Neural progenitor cell (in vitro differentiated cells): ENCODE data around the gene DUSP19. TPM values are rescaled to one million over a fixed set of nuclear protein-coding genes. Genes with fewer than 3 reads are reported as not detected.

ENCODE experiments used
- DNase-seq: peaks from one replicate; pipeline ENCODE4 v3.0.0-alpha.2; 2016; ENCODE audit warnings: low spot score
- H2AFZ ChIP-seq: fragments of 200-600 bp; sonication (generic); replicated peaks from 2 replicates; pipeline ENCODE4 v1.6.1; 2016; ENCODE audit warnings: antibody characterized with exemption
- H3F3A ChIP-seq: fragments of 200-600 bp; sonication (generic); 2 replicates; pipeline ENCODE4 v1.6.1; 2016; ENCODE audit warnings: antibody characterized with exemption, low read depth
- H3K27ac ChIP-seq: fragments of 200-600 bp; sonication (generic); 2 replicates; pipeline ENCODE4 v1.5.1; 2016; ENCODE audit warnings: mild to moderate bottlenecking
- H3K27me3 ChIP-seq: fragments of 200-600 bp; sonication (generic); 2 replicates; pipeline ENCODE4 v1.6.1; 2016; ENCODE audit warnings: mild to moderate bottlenecking, moderate library complexity
- H3K36me3 ChIP-seq: fragments of 200-600 bp; sonication (generic); 2 replicates; pipeline ENCODE4 v1.5.1; 2016
- H3K4me1 ChIP-seq: fragments of 200-600 bp; sonication (generic); 2 replicates; pipeline ENCODE4 v1.6.1; 2016; ENCODE audit warnings: mixed run types
- H3K4me2 ChIP-seq: fragments of 200-600 bp; sonication (generic); 2 replicates; pipeline ENCODE4 v1.6.1; 2016
- H3K4me3 ChIP-seq: fragments of 200-600 bp; sonication (generic); 2 replicates; pipeline ENCODE4 v1.5.1; 2016
- H3K79me2 ChIP-seq: fragments of 200-600 bp; sonication (generic); 2 replicates; pipeline ENCODE4 v1.6.1; 2016; ENCODE audit warnings: low read depth
- H3K9ac ChIP-seq: fragments of 200-600 bp; sonication (generic); 2 replicates; pipeline ENCODE4 v1.6.1; 2016
- H3K9me3 ChIP-seq: fragments of 200-600 bp; sonication (generic); 2 replicates; pipeline ENCODE4 v1.5.1; 2016; ENCODE audit warnings: low read depth
- H4K20me1 ChIP-seq: fragments of 200-600 bp; sonication (generic); 2 replicates; pipeline ENCODE4 v1.6.1; 2016; ENCODE audit warnings: low read depth
- H3K27ac Mint-ChIP-seq: 3 replicates; pipeline ENCODE4 v1.8.0; 2021; ENCODE audit warnings: mixed read lengths
- H3K27me3 Mint-ChIP-seq: 2 replicates; pipeline ENCODE4 v1.8.0; 2022; ENCODE audit warnings: low read depth, mild to moderate bottlenecking, inconsistent platforms, moderate library complexity, mixed read lengths; ENCODE audit not compliant: insufficient read depth
- H3K36me3 Mint-ChIP-seq: 3 replicates; pipeline ENCODE4 v1.8.0; 2021; ENCODE audit warnings: mixed read lengths
- H3K4me1 Mint-ChIP-seq: 3 replicates; pipeline ENCODE4 v1.8.0; 2021; ENCODE audit warnings: mixed read lengths
- H3K4me3 Mint-ChIP-seq: 3 replicates; pipeline ENCODE4 v1.8.0; 2021; ENCODE audit warnings: mild to moderate bottlenecking, moderate library complexity, mixed read lengths
- H3K9me3 Mint-ChIP-seq: 3 replicates; pipeline ENCODE4 v1.8.0; 2020; ENCODE audit warnings: mixed read lengths
- CTCF ChIP-seq: fragments of 200-600 bp; sonication (generic); IDR thresholded peaks from 2 replicates; pipeline ENCODE4 v1.5.1; 2017; ENCODE audit warnings: antibody characterized with exemption, mild to moderate bottlenecking
- EZH2 ChIP-seq: fragments of 200-600 bp; sonication (generic); IDR thresholded peaks from 2 replicates; pipeline ENCODE4 v1.6.1; 2017; ENCODE audit warnings: antibody characterized with exemption, mild to moderate bottlenecking, moderate library complexity
- EZH2phosphoT487 ChIP-seq: fragments of 200-600 bp; sonication (generic); IDR thresholded peaks from 2 replicates; pipeline ENCODE4 v1.6.1; 2017; ENCODE audit warnings: antibody characterized with exemption
- total RNA-seq: library from RNA; depleted of rRNA; stranded (reverse); fragments of >200 nt; gene quantifications from 2 replicates; pipeline ENCODE4 v1.2.3, GENCODE V29; 2015; ENCODE audit warnings: low replicate concordance

DUSP19 gene
- total RNA-seq, 1 donor from 2014 or later = 6.7 TPM

DNA sequence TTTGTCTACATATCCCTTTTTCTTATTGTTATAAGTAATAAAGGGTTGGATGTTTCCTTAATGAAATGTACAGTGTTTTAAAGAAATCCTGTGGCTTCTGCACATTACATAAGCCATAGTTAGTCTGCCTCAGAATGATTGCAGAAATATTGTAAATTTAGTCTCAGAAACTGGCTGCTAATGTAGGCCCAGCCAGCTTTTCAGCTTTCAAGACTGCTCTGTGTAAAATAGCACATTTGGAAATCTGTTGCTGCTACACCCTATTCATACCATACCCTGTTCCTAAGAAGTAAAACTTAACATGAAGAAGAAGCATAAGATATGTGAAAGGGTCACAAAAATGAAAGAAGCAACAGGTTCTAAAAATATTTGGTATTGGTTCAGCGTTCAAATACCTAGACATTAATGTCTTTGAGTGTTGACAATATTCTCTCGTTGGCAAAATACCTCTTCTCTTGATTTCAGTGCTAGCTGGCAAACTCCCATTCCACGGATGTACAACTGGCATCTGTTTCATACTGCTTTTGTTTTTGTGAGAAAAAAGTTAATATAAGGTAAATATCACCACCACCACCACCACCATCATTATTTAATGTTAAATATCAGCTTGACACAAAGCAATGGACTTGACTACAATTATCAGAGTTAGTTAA lies 21.1 kb upstream of the DUSP19 start:
- no peak overlapping the region for H3K27ac Mint-ChIP-seq
- H2AFZ ChIP-seq = peak overlapping the region; percentile 12

DNA sequence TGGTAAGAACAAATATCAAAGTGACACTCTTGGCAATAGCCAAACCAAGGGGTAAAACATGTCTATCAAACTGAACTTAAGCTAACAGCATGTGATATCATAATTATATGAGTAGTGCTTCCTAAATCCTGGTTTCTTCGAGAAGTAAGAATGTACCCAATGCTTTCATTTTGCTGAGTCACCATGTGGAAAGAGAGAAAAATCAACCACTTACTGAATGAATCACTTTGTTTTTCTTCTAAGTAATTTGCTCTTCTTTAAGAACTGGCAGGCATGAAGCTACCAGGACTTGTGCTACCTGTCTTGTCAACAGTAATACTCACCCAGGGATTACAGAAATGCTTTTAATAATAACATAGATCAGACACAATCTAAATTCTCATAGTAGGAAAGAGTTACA lies 19.0 kb upstream of the DUSP19 start:
- Mint-ChIP-seq H3K27me3 (no peaks in the 10 kb centered on the region), H3K9me3 (no peaks in the 10 kb centered on the region), H3K27ac (no peak overlapping the region), H3K36me3 (no peaks in the 10 kb centered on the region), H3K4me3 (no peak overlapping the region), H3K4me1 (peaks cover 16% of the 10 kb centered on the region)
- Histone ChIP-seq H3K4me1 (no peaks in the 10 kb centered on the region), H3K4me3 (no peak overlapping the region), H2AFZ (no peak overlapping the region), H3F3A (no peaks in the 10 kb centered on the region), H3K27me3 (no peaks in the 10 kb centered on the region), H3K9me3 (no peaks in the 10 kb centered on the region), H3K9ac (no peak overlapping the region), H3K36me3 (no peaks in the 10 kb centered on the region), H3K4me2 (no peak overlapping the region), H3K27ac (no peak overlapping the region), H4K20me1 (no peaks in the 10 kb centered on the region), H3K79me2 (no peaks in the 10 kb centered on the region)
- TF ChIP-seq CTCF (no peak), EZH2 (no peak), EZH2phosphoT487 (no peak)
- no peak for DNase-seq

More for the DNA sequence above, 21.1 kb upstream of the DUSP19 start:
- no peaks in the 10 kb centered on the region for H3K4me1 ChIP-seq
- TF ChIP-seq EZH2phosphoT487 (no peak), EZH2 (no peak), CTCF (no peak)
- H3K27ac ChIP-seq = no peak overlapping the region
- H3K36me3 ChIP-seq = no peaks in the 10 kb centered on the region
- Mint-ChIP-seq H3K4me1 (peaks cover 2% of the 10 kb centered on the region), H3K36me3 (no peaks in the 10 kb centered on the region), H3K4me3 (no peak overlapping the region), H3K9me3 (peaks cover 3% of the 10 kb centered on the region), H3K27me3 (no peaks in the 10 kb centered on the region)
- no peak overlapping the region for H3K4me2 ChIP-seq
- H3K27me3 ChIP-seq = no peaks in the 10 kb centered on the region
- no peaks in the 10 kb centered on the region for H4K20me1 ChIP-seq
- no peak overlapping the region for H3K9ac ChIP-seq
- no peak overlapping the region for H3K4me3 ChIP-seq
- no peak for DNase-seq
- H3K79me2 ChIP-seq = no peaks in the 10 kb centered on the region
- H3K9me3 ChIP-seq = no peaks in the 10 kb centered on the region
- H3F3A ChIP-seq = no peaks in the 10 kb centered on the region

- peak overlapping the region; percentile 70 for H2AFZ ChIP-seq
- H3K4me1 ChIP-seq = no peaks in the 10 kb centered on the region
- H3K27ac ChIP-seq = no peak overlapping the region
- H3K9me3 ChIP-seq = no peaks in the 10 kb centered on the region
- H3K27me3 Mint-ChIP-seq = no peaks in the 10 kb centered on the region
- H3F3A ChIP-seq = no peaks in the 10 kb centered on the region
- TF ChIP-seq EZH2phosphoT487 (no peak), EZH2 (no peak), CTCF (no peak)
- no peak overlapping the region for H3K27ac Mint-ChIP-seq
- no peaks in the 10 kb centered on the region for H3K9me3 Mint-ChIP-seq
- H3K9ac ChIP-seq = no peak overlapping the region
- H3K4me3 Mint-ChIP-seq = no peak overlapping the region
- H3K79me2 ChIP-seq = no peaks in the 10 kb centered on the region
- no peaks in the 10 kb centered on the region for H3K36me3 Mint-ChIP-seq
- peaks cover 16% of the 10 kb centered on the region for H3K4me1 Mint-ChIP-seq
- H3K36me3 ChIP-seq = no peaks in the 10 kb centered on the region
- no peaks in the 10 kb centered on the region for H3K27me3 ChIP-seq
- H3K4me2 ChIP-seq = no peak overlapping the region
- H4K20me1 ChIP-seq = no peaks in the 10 kb centered on the region
- no peak overlapping the region for H3K4me3 ChIP-seq
- DNase-seq = no peak
Observed at GRCh38 chr2:183060571-183061231, 17.8 kb upstream of the DUSP19 start.
